ENCODE data around the gene AGAP1.

Gene AGAP1

GRCh38 chr2:235665661-235666212 is 171.9 kb downstream of the AGAP1 start:
- no peak for DNase-seq (ENCODE audit: low read depth)

GRCh38 chr2:235666213-235666781 is 172.5 kb downstream of the AGAP1 start:
- no peak for DNase-seq (ENCODE audit: low read depth)

- DNase-seq (ENCODE audit: low read depth), result no peak
Observed at GRCh38 chr2:235668782-235669181, 174.9 kb downstream of the AGAP1 start.

- DNase-seq (ENCODE audit: low read depth), result no peak
Observed at GRCh38 chr2:235669269-235669831, 175.5 kb downstream of the AGAP1 start.

- DNase-seq (ENCODE audit: low read depth), result no peak
Observed at GRCh38 chr2:235669983-235670962, 176.4 kb downstream of the AGAP1 start.

- DNase-seq (ENCODE audit: low read depth), result no peak
Observed at GRCh38 chr2:235670974-235671787, 177.3 kb downstream of the AGAP1 start.

GRCh38 chr2:235672720-235673119 is 178.9 kb downstream of the AGAP1 start:
- no peak for DNase-seq (ENCODE audit: low read depth)

- no peak for DNase-seq (ENCODE audit: low read depth)
Observed at GRCh38 chr2:235674146-235674545, 180.3 kb downstream of the AGAP1 start.

- DNase-seq (ENCODE audit: low read depth), result no peak
Observed at GRCh38 chr2:235674812-235675211, 181.0 kb downstream of the AGAP1 start.

GRCh38 chr2:235675678-235676535 is 182.1 kb downstream of the AGAP1 start:
- no peak for DNase-seq (ENCODE audit: low read depth)

GRCh38 chr2:235676536-235676799 is 182.6 kb downstream of the AGAP1 start:
- no peak for DNase-seq (ENCODE audit: low read depth)

- no peak for DNase-seq (ENCODE audit: low read depth)
Observed at GRCh38 chr2:235677276-235677788, 183.5 kb downstream of the AGAP1 start.

- no peak for DNase-seq (ENCODE audit: low read depth)
Observed at GRCh38 chr2:235677937-235678336, 184.1 kb downstream of the AGAP1 start.

GRCh38 chr2:235678712-235679111 is 184.9 kb downstream of the AGAP1 start:
- no peak for DNase-seq (ENCODE audit: low read depth)

GRCh38 chr2:235679471-235679870 is 185.6 kb downstream of the AGAP1 start:
- DNase-seq (ENCODE audit: low read depth), result no peak

- no peak for DNase-seq (ENCODE audit: low read depth)
Observed at GRCh38 chr2:235685024-235685721, 191.3 kb downstream of the AGAP1 start.

GRCh38 chr2:235688511-235689426 is 194.9 kb downstream of the AGAP1 start:
- no peak for DNase-seq (ENCODE audit: low read depth)

GRCh38 chr2:235689427-235689853 is 195.6 kb downstream of the AGAP1 start:
- DNase-seq (ENCODE audit: low read depth), result no peak
